H1 (cell line): ENCODE results near the gene WDR64. TPM values are rescaled to one million over a fixed set of nuclear protein-coding genes. Genes with fewer than 3 reads are reported as not detected.

Source experiments
- ZNF274 ChIP-seq: IDR thresholded peaks from 2 replicates; pipeline ENCODE4 v1.7.0; 2012; ENCODE audit warnings: low read length, borderline replicate concordance; ENCODE audit errors: extremely low read depth
- polyA plus RNA-seq, 7 experiments: library from polyadenylated mRNA; depleted of rRNA in 3 of 7; stranded (reverse) in 5 of 7; unstranded in 2 of 7; fragments of >200 nt in 5 of 7; fragments of 200-250 nt in 2 of 7; gene quantifications; 1 replicate in 5 of 7; 2 replicates in 1 of 7; 4 replicates in 1 of 7; pipeline versions ENCODE4 v1.2.1 to v1.2.3, GENCODE V29; 2011 to 2013; ENCODE audit warnings: missing spikeins in 2 of 7, mixed read lengths in 2 of 7
- total RNA-seq: library from RNA; stranded (reverse); fragmentation: NEBNext Ultra II Directional; extraction: Animal tissue kit (Norgen Biotek cat#: 25700); gene quantifications from 2 replicates; pipeline ENCODE4 v1.2.1, GENCODE V29; 2021
- TF ChIP-seq, protein P1 (sequence below): fragments of 300-600 bp; sonication (generic); IDR thresholded peaks from 2 replicates; pipeline ENCODE4 v1.7.1; 2012; ENCODE audit warnings: low read length, moderate library complexity, mild to moderate bottlenecking, inconsistent platforms; ENCODE audit not compliant: insufficient replicate concordance

WDR64 gene
- total and polyA plus RNA-seq, 2 of the 8 experiments (the other 6 are each of a cell fraction or from before 2014, with no cell fraction given) = 0.02 TPM; not detected in 1

- TF ChIP-seq, protein P1, sequence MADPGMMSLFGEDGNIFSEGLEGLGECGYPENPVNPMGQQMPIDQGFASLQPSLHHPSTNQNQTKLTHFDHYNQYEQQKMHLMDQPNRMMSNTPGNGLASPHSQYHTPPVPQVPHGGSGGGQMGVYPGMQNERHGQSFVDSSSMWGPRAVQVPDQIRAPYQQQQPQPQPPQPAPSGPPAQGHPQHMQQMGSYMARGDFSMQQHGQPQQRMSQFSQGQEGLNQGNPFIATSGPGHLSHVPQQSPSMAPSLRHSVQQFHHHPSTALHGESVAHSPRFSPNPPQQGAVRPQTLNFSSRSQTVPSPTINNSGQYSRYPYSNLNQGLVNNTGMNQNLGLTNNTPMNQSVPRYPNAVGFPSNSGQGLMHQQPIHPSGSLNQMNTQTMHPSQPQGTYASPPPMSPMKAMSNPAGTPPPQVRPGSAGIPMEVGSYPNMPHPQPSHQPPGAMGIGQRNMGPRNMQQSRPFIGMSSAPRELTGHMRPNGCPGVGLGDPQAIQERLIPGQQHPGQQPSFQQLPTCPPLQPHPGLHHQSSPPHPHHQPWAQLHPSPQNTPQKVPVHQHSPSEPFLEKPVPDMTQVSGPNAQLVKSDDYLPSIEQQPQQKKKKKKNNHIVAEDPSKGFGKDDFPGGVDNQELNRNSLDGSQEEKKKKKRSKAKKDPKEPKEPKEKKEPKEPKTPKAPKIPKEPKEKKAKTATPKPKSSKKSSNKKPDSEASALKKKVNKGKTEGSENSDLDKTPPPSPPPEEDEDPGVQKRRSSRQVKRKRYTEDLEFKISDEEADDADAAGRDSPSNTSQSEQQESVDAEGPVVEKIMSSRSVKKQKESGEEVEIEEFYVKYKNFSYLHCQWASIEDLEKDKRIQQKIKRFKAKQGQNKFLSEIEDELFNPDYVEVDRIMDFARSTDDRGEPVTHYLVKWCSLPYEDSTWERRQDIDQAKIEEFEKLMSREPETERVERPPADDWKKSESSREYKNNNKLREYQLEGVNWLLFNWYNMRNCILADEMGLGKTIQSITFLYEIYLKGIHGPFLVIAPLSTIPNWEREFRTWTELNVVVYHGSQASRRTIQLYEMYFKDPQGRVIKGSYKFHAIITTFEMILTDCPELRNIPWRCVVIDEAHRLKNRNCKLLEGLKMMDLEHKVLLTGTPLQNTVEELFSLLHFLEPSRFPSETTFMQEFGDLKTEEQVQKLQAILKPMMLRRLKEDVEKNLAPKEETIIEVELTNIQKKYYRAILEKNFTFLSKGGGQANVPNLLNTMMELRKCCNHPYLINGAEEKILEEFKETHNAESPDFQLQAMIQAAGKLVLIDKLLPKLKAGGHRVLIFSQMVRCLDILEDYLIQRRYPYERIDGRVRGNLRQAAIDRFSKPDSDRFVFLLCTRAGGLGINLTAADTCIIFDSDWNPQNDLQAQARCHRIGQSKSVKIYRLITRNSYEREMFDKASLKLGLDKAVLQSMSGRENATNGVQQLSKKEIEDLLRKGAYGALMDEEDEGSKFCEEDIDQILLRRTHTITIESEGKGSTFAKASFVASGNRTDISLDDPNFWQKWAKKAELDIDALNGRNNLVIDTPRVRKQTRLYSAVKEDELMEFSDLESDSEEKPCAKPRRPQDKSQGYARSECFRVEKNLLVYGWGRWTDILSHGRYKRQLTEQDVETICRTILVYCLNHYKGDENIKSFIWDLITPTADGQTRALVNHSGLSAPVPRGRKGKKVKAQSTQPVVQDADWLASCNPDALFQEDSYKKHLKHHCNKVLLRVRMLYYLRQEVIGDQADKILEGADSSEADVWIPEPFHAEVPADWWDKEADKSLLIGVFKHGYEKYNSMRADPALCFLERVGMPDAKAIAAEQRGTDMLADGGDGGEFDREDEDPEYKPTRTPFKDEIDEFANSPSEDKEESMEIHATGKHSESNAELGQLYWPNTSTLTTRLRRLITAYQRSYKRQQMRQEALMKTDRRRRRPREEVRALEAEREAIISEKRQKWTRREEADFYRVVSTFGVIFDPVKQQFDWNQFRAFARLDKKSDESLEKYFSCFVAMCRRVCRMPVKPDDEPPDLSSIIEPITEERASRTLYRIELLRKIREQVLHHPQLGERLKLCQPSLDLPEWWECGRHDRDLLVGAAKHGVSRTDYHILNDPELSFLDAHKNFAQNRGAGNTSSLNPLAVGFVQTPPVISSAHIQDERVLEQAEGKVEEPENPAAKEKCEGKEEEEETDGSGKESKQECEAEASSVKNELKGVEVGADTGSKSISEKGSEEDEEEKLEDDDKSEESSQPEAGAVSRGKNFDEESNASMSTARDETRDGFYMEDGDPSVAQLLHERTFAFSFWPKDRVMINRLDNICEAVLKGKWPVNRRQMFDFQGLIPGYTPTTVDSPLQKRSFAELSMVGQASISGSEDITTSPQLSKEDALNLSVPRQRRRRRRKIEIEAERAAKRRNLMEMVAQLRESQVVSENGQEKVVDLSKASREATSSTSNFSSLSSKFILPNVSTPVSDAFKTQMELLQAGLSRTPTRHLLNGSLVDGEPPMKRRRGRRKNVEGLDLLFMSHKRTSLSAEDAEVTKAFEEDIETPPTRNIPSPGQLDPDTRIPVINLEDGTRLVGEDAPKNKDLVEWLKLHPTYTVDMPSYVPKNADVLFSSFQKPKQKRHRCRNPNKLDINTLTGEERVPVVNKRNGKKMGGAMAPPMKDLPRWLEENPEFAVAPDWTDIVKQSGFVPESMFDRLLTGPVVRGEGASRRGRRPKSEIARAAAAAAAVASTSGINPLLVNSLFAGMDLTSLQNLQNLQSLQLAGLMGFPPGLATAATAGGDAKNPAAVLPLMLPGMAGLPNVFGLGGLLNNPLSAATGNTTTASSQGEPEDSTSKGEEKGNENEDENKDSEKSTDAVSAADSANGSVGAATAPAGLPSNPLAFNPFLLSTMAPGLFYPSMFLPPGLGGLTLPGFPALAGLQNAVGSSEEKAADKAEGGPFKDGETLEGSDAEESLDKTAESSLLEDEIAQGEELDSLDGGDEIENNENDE = no peak
- no peak for TF ChIP-seq ZNF274
Measured at GRCh38 chr1:241767737-241768136, 115.7 kb downstream of the WDR64 start (continued).
